BJ (cell line): ENCODE measurements around the gene CEND1. TPM values are rescaled to one million over a fixed set of nuclear protein-coding genes. Genes with fewer than 3 reads are reported as not detected.
"Not testable (repeated sequence)": the region's sequence is repeated elsewhere in the genome, so short reads cannot be mapped to it uniquely, and the experiment has no call there.

ENCODE experiments used
- CTCF ChIA-PET: fragments of 350-600 bp; formaldehyde crosslinking; extraction: SDS; loops from one replicate; lab custom pipeline; 2021; ENCODE audit warnings: antibody characterized with exemption, inconsistent platforms; lab: Yijun Ruan, JAX
- POLR2A ChIA-PET: fragments of 300-600 bp; sonication (Branson Sonifier 250); formaldehyde crosslinking; extraction: SDS; loops from one replicate; lab custom pipeline; 2021; ENCODE audit warnings: antibody characterized with exemption; lab: Charles Lee
- DNase-seq: peaks from one replicate; pipeline ENCODE4 v3.0.0-alpha.2; 2011; ENCODE audit warnings: low read depth
- H3K27me3 ChIP-seq: 2 replicates; pipeline ENCODE4 v1.6.0; 2011; ENCODE audit warnings: low read length; ENCODE audit not compliant: control insufficient read depth, insufficient read depth
- H3K36me3 ChIP-seq: 2 replicates; pipeline ENCODE4 v1.5.1; 2011; ENCODE audit warnings: low read length; ENCODE audit not compliant: control insufficient read depth, insufficient read depth
- H3K4me3 ChIP-seq: 2 replicates; pipeline ENCODE4 v1.5.1; 2011; ENCODE audit warnings: low read depth, mild to moderate bottlenecking, control low read depth, low read length
- CTCF ChIP-seq: IDR thresholded peaks from 2 replicates; pipeline ENCODE4 v1.5.1; 2011; ENCODE audit warnings: low read depth, mild to moderate bottlenecking, control low read depth, inconsistent platforms, low read length, moderate library complexity; ENCODE audit not compliant: insufficient read depth
- polyA plus RNA-seq: library from polyadenylated mRNA; depleted of rRNA; stranded (reverse); fragments of >200 nt; gene quantifications from 2 replicates; pipeline ENCODE4 v1.2.3, GENCODE V29; 2011; rRNA removed
- small RNA-seq: library from RNA; depleted of rRNA; stranded (forward); fragments of <200 nt; gene quantifications from one replicate; pipeline ENCODE3, GENCODE V24; 2012; ENCODE audit warnings: low replicate concordance, low read depth; ENCODE audit not compliant: insufficient read length

Gene CEND1
- polyA plus RNA-seq, 1 experiment = 0.23 TPM

- Histone ChIP-seq H3K36me3 (no peaks in the 10 kb centered on the region), H3K4me3 (no peak overlapping the region), H3K27me3 (no peaks in the 10 kb centered on the region)
- POLR2A ChIA-PET = interaction anchor here (0.7 kb wide), 2 partner anchors 65 to 91 kb away, joined by 3 to 4 read pairs; no protein-coding TSS in a partner anchor
- no peak for TF ChIP-seq CTCF
- no peak for DNase-seq
- CTCF ChIA-PET = interaction anchor here (0.6 to 2.6 kb wide), 3 partner anchors 18 to 210 kb away, joined by 4 to 11 read pairs (median 5); no protein-coding TSS in a partner anchor
Measured at GRCh38 chr11:745428-745827, 44.5 kb downstream of the CEND1 start.

- Histone ChIP-seq H3K4me3 (no peak overlapping the region), H3K36me3 (no peaks in the 10 kb centered on the region)
- POLR2A ChIA-PET = no interaction called here
Measured at GRCh38 chr11:742571-743201, 47.2 kb downstream of the CEND1 start.

GRCh38 chr11:742156-742546 lies 47.7 kb downstream of the CEND1 start:
- Histone ChIP-seq H3K4me3 (no peak overlapping the region), H3K36me3 (no peaks in the 10 kb centered on the region), H3K27me3 (no peaks in the 10 kb centered on the region)
- CTCF ChIA-PET = no interaction called here
- no peak for TF ChIP-seq CTCF
- POLR2A ChIA-PET = no interaction called here
- no peak for DNase-seq

More at GRCh38 chr11:742571-743201, 47.2 kb downstream of the CEND1 start:
- CTCF ChIA-PET = no interaction called here
- DNase-seq = no peak
- H3K27me3 ChIP-seq = no peaks in the 10 kb centered on the region
- no peak for TF ChIP-seq CTCF

- DNase-seq, H3K36me3 ChIP-seq, POLR2A ChIA-PET, H3K27me3 ChIP-seq, H3K4me3 ChIP-seq: not testable (repeated sequence)
- CTCF ChIA-PET = interaction anchor here (0.9 to 3.4 kb wide), 2 partner anchors 9 to 10 kb away, joined by 4 to 22 read pairs; partner anchors contain the start of gene TALDO1
Measured at GRCh38 chr11:737899-738298, 52.0 kb downstream of the CEND1 start.

GRCh38 chr11:737366-737765 lies 52.5 kb downstream of the CEND1 start:
- no peak for TF ChIP-seq CTCF
- CTCF ChIA-PET = interaction anchor here (0.9 to 3.4 kb wide), 2 partner anchors 10 kb away, joined by 4 to 22 read pairs; partner anchors contain the start of gene TALDO1
- DNase-seq = no peak
- Histone ChIP-seq H3K27me3 (peaks cover 1% of the 10 kb centered on the region), H3K4me3 (no peak overlapping the region), H3K36me3 (no peaks in the 10 kb centered on the region)
- POLR2A ChIA-PET = no interaction called here

Small RNA genes lying within 50 kb of the gene (small RNA-seq; reads per million reads assigned to genes)
- not detected for gene SNORA52

Other genes with a start within 250 kb of the CEND1 start
- 1.6 and 2.5 TPM in 2 replicates for gene LMNTD2, start 229.4 kb downstream of the CEND1 start, polyA plus RNA-seq
- 17.3 and 25.1 TPM in 2 replicates for gene RASSF7, start 229.1 kb downstream of the CEND1 start, polyA plus RNA-seq
- 6.8 and 10.7 TPM in 2 replicates for gene PHRF1, start 213.6 kb downstream of the CEND1 start, polyA plus RNA-seq
- 4.2 and 6.1 TPM in 2 replicates for gene IRF7, start 174.1 kb downstream of the CEND1 start, polyA plus RNA-seq
- gene CDHR5, start 165.1 kb downstream of the CEND1 start, polyA plus RNA-seq = not detected in 2 replicates
- gene SCT, start 162.9 kb downstream of the CEND1 start, polyA plus RNA-seq = not detected in 2 replicates
- gene DRD4, start 152.8 kb downstream of the CEND1 start, polyA plus RNA-seq = not detected in 2 replicates
- gene DEAF1, start 94.9 kb downstream of the CEND1 start, polyA plus RNA-seq = 18.5 and 27.7 TPM in 2 replicates
- gene TMEM80, start 94.3 kb downstream of the CEND1 start, polyA plus RNA-seq = 19.5 and 21.7 TPM in 2 replicates
- gene EPS8L2, start 83.9 kb downstream of the CEND1 start, polyA plus RNA-seq = 27.6 and 44.4 TPM in 2 replicates
- gene TALDO1, start 42.6 kb downstream of the CEND1 start, polyA plus RNA-seq = 209 and 278 TPM in 2 replicates
- 14.5 and 37.9 TPM in 2 replicates for gene GATD1, start 12.6 kb downstream of the CEND1 start, polyA plus RNA-seq
- gene SLC25A22, start 8.2 kb upstream of the CEND1 start, polyA plus RNA-seq = 12.4 and 25.5 TPM in 2 replicates
- gene PIDD1, start 15.1 kb upstream of the CEND1 start, polyA plus RNA-seq = 6.8 and 11.2 TPM in 2 replicates
- gene RPLP2, start 19.9 kb upstream of the CEND1 start, polyA plus RNA-seq = 1,103 and 1,199 TPM in 2 replicates
- 32.0 and 53.1 TPM in 2 replicates for gene PNPLA2, start 28.8 kb upstream of the CEND1 start, polyA plus RNA-seq
- 0.16 and 0.18 TPM in 2 replicates for gene CRACR2B, start 37.8 kb upstream of the CEND1 start, polyA plus RNA-seq
- gene CD151, start 42.9 kb upstream of the CEND1 start, polyA plus RNA-seq = 1,448 and 2,262 TPM in 2 replicates
- 308 and 734 TPM in 2 replicates for gene POLR2L, start 52.4 kb upstream of the CEND1 start, polyA plus RNA-seq
- gene TSPAN4, start 52.8 kb upstream of the CEND1 start, polyA plus RNA-seq = 145 and 295 TPM in 2 replicates
- gene CHID1, start 120.7 kb upstream of the CEND1 start, polyA plus RNA-seq = 122 and 178 TPM in 2 replicates
- gene AP2A2, start 135.8 kb upstream of the CEND1 start, polyA plus RNA-seq = 53.3 and 76.5 TPM in 2 replicates
- gene MUC6, start 246.6 kb upstream of the CEND1 start, polyA plus RNA-seq = not detected in 2 replicates